ENCODE results near the gene R3HDM4. TPM values are rescaled to one million over a fixed set of nuclear protein-coding genes. Genes with fewer than 3 reads are reported as not detected.
"Not testable (repeated sequence)": the region's sequence is repeated elsewhere in the genome, so short reads cannot be mapped to it uniquely, and the experiment has no call there.

Gene R3HDM4
- polyA plus RNA-seq, 4 donors, result 39.3 to 61.2 (median 47.8) TPM

DNA sequence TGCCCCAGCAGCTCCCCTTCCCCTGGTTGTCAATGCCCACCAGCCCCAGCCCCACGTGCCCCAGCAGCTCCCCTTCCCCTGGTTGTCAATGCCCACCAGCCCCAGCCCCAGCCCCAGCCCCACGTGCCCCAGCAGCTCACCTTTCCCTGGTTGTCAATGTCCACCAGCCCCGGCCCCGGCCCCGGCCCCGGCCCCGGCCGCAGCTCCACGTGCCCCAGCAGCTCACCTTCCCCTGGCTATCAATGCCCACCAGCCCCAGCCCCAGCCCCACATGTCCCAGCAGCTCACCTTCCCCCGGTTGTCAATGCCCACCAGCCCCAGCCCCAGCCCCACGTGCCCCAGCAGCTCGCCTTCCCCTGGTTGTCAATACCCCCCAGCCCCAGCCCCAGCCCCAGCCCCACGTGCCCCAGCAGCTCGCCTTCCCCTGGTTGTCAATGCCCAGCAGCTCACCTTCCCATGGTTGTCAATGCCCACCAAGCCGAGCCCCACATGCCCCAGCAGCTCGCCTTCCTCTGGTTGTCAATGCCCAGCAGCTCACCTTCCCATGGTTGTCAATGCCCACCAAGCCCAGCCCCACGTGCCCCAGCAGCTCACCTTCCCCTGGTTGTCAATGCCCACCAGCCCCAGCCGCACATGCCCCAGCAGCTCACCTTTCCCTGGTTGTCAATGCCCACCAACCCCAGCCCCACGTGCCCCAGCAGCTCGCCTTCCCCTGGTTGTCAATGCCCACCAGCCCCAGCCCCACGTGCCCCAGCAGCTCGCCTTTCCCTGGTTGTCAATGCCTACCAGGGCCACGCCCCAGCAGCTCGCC is 34.1 kb downstream of the R3HDM4 start:
- DNase-seq (ENCODE audit: low read depth in 4 of 4, low spot score in 3 of 4), result not testable (repeated sequence)

DNA sequence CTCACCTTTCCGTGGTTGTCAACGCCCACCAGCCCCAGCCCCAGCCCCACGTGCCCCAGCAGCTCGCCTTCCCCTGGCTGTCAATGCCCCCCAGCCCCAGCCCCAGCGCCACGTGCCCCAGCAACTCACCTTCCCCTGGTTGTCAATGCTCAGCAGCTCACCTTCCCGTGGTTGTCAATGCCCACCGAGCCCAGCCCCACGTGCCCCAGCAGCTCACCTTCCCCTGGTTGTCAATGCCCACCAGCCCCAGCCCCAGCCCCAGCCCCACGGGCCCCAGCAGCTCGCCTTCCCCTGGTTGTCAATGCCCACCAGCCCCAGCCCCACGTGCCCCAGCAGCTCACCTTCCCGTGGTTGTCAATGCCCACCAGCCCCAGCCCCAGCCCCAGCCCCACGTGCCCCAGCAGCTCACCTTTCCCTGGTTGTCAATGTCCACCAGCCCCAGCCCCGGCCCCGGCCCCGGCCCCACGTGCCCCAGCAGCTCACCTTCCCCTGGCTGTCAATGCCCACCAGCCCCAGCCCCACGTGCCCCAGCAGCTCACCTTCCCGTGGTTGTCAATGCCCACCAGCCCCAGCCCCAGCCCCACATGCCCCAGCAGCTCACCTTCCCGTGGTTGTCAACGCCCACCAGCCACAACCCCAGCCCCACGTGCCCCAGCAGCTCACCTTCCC is 34.9 kb downstream of the R3HDM4 start:
- not testable (repeated sequence) for DNase-seq (ENCODE audit: low read depth in 4 of 4, low spot score in 3 of 4)

- DNase-seq (ENCODE audit: low read depth in 4 of 4, low spot score in 3 of 4), result no peak
Observed at GRCh38 chr19:876780-877314, 36.2 kb downstream of the R3HDM4 start.

DNA sequence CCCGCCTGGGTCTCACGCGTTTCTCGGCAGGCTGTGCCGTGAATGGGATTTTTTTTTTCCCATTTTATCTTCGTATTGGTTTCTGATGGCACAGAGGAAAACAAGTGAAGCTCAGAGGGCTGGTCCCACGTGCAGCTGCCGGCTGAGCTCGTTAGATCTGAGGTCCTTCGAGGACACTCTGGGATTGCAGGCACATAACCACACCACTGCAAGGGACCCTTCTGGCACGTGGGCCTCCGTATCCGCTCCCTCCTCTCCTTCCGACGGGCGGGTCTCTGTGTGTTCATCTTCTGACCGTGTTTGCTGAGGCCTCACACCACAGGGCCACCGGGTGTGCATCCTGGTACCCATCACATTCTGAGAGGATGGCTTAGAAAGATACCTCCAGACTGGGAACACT is 36.9 kb downstream of the R3HDM4 start:
- no peak for DNase-seq (ENCODE audit: low read depth in 4 of 4, low spot score in 3 of 4)

DNA sequence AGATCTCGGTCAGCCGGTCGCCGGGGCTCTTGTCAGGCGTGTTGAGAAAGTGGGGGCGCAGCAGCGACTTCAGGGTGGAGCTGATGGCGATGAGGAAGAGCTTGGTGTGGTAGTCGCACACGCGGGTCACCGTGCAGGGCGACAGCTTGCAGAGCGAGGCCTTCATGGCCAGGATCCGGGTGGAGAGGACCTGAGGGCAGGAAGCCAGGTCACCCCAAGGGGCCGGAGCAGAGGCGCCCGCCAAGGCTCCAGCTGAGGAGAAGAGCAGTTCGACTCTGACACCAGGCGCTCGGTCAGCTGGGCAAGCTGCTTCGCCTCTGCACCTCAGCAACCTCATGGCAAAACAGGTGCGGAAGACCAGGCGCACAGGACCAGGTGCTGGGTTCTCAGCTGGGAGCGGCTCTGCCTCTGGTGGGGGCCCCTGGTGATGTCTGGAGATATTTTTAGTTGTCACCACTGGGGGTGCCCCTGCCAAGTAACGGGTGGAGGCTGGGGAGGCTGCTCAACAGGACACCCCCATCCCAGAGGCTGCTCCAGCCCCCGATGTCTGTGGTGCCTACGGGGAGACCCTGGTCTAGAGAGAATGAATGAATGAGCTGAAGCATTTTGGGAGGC is 37.6 kb downstream of the R3HDM4 start:
- no peak for DNase-seq (ENCODE audit: low read depth in 4 of 4, low spot score in 3 of 4)

DNA sequence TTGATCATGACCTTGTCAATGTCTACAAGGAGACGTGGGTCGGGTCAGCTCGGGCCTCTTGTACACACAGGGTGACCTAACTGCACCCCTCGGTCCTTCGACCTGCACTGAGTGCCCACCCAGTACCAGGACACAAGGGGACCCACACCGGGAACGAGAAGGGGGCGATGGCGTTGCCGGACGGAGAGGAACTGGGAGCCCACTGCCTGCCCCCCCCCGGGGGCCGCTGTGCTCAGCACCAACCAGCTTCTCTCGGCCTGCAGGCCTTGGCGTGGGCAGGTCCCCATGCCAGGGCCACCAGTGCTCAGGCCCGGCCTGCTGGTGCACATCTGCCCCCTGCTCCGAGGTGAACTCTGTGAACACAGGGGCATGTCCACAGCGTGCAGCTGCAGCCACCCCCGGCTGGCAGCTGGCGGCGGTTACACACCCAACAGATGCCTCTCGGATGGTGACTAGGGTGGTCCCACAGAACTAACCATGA is 39.4 kb downstream of the R3HDM4 start:
- no peak for DNase-seq (ENCODE audit: low read depth in 4 of 4, low spot score in 3 of 4)

- DNase-seq (ENCODE audit: low read depth in 4 of 4, low spot score in 3 of 4), result no peak
Observed at GRCh38 chr19:873084-873483, 39.9 kb downstream of the R3HDM4 start.

GRCh38 chr19:872266-872951 is 40.6 kb downstream of the R3HDM4 start:
- DNase-seq (ENCODE audit: low read depth in 4 of 4, low spot score in 3 of 4), result no peak

GRCh38 chr19:871446-872265 is 41.4 kb downstream of the R3HDM4 start:
- no peak for DNase-seq (ENCODE audit: low read depth in 4 of 4, low spot score in 3 of 4)

DNA sequence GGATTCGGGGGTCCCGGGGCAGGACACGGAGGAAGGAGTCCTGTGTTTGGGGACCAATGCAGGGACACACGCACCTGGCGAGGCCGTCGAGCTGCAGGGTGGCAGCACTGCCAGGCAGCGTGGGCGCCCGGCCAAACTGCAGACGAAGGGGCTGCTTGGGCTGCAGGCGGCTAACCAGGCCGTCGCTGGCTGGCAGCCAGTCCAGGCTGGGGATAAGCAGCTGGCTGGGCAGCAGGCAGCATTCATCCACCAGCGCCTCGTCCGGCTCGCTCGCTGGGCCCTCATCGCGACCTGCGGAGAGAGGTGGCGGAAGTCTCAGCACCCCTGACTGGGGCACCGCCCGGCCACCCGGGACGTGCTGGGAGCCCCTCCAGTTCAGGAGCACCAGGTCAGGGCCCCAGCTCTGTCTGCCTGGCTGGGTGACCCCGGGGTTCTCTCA is 42.0 kb downstream of the R3HDM4 start:
- DNase-seq (ENCODE audit: low read depth in 4 of 4, low spot score in 3 of 4), result no peak

GRCh38 chr19:870314-870713 is 42.7 kb downstream of the R3HDM4 start:
- DNase-seq (ENCODE audit: low read depth in 4 of 4, low spot score in 3 of 4), result no peak

DNA sequence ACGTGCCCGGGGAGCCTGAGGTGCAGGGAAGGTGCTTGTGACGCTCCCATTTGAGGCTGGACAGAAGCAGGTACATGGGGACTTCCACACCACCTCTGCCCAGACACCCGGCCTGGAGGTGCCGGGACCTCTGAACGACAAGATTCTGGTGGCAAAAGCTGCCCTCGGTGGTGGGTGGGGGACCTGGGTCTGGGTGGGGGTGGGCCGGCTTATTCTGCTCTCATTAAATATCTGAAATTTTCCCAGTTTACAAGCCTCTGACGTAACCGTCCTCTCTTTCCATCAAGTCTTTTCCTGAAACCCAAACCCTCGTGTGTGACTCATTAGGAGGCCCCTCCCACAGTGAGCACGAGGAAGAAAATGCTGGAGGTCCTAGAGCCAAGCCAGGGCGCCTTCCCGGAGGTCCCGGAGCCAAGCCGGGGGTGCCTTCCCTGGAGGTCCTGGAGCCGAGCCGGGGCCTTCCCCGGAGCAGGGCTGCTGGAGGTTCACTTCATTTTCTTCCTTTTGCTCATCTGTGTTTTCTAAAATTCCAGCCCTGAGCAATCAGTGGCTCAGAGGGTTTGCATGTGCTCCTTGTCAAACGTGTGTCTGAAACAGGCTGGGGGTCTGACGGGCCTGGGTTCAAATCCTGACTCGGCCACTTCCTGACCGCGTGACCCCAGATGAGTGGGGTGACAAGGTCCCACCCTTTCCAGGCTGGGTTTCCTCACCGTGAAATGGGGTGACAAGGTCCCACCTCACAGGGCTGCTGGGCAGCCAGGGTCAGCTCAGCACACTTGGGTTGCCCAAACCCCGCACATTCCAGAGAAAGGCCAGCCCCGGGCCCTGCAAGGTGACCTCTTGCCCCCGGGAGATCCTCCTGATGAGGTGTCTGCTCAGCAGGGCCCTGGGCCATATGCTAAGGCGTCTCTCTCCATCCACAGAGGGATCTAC is 43.5 kb downstream of the R3HDM4 start:
- no peak for DNase-seq (ENCODE audit: low read depth in 4 of 4, low spot score in 3 of 4)

- no peak for DNase-seq (ENCODE audit: low read depth in 4 of 4, low spot score in 3 of 4)
Observed at GRCh38 chr19:868458-869244, 44.4 kb downstream of the R3HDM4 start.

- DNase-seq (ENCODE audit: low read depth in 4 of 4, low spot score in 3 of 4), result no peak
Observed at GRCh38 chr19:867855-868457, 45.1 kb downstream of the R3HDM4 start.

DNA sequence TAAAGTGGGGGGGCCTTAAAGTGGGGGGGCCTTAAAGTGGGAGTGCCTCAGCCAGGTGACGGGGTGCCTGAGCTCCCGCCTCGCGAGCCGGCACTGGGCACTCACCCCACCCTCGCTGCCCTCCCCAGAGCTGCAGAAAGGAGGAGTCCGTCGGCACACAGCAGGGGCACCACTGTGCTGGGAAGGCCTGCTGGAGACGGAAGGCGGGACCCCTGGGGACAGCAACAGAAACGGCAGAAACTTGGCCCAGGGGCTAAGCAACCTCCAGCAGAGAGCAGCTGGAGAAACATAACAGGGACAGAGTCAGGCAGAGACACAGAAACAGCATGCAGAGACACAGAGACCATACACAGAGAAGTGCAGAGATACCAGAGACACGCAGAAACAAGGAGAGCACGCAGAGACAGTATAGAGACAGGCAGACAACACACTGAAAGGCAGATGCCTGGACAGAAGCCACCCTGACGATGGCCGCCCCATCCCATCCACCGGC is 45.7 kb downstream of the R3HDM4 start:
- DNase-seq (ENCODE audit: low read depth in 4 of 4, low spot score in 3 of 4), result no peak

DNA sequence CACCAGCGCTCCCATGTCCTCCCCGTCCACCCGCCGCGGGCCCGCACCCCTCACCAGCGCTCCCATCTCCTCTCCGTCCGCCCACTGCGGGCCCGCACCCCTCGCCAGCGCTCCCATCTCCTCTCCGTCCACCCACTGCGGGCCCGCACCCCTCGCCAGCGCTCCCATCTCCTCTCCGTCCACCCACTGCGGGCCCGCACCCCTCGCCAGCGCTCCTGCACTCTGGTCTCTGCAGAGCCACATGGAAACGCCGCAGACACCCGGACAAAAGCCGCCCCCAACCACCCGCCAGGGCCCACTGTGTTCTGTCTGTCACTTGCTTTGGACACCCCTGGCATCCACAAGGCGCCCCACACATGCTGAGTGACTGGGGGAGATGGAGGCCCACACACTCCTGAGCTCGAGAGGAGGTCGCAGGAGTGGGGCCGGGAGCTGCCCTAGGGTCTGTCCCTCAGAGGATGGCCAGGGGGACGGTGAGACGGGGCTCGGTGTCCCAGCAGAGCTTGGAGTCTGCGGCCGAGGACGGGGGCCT is 46.2 kb downstream of the R3HDM4 start:
- no peak for DNase-seq (ENCODE audit: low read depth in 4 of 4, low spot score in 3 of 4)

- DNase-seq (ENCODE audit: low read depth in 4 of 4, low spot score in 3 of 4), result no peak
Observed at GRCh38 chr19:863315-863620, 49.8 kb downstream of the R3HDM4 start.

All from left renal pelvis (tissue), 4 donors.